SK-N-SH (cell line): Measurements from ENCODE around the gene SMARCA4. TPM values are rescaled to one million over a fixed set of nuclear protein-coding genes. Genes with fewer than 3 reads are reported as not detected.
A peak's percentile ranks its signal among the peaks of the same experiment; 100 is the strongest.

Source experiments
- CTCF ChIA-PET: fragments of 300-600, 350-600 bp; formaldehyde crosslinking; extraction: SDS; loops from one replicate; lab custom pipeline; 2021; lab: Yijun Ruan, JAX
- POLR2A ChIA-PET: fragments of 350-600 bp; sonication (Branson Sonifier 250); formaldehyde crosslinking; extraction: SDS; loops from one replicate; lab custom pipeline; 2020; ENCODE audit warnings: antibody characterized with exemption, inconsistent platforms; lab: Yijun Ruan, JAX
- DNase-seq: peaks from one replicate; pipeline ENCODE4 v3.0.0; 2012
- H2AFZ ChIP-seq: fragments of 200-600 bp; sonication (generic); 2 replicates; pipeline ENCODE4 v1.8.1; 2016; ENCODE audit warnings: antibody characterized with exemption, mild to moderate bottlenecking, low read depth
- H3F3A ChIP-seq: fragments of 200-600 bp; sonication (generic); replicated peaks from 2 replicates; pipeline ENCODE3; 2016; ENCODE audit warnings: antibody characterized with exemption, mild to moderate bottlenecking; ENCODE audit not compliant: insufficient read depth
- H3K27ac ChIP-seq, 2 experiments: fragments of 200-500 bp in 1 of 2; fragments of 200-600 bp in 1 of 2; sonication (Bioruptor generic) in 1 of 2; sonication (generic), shearing (Covaris generic) in 1 of 2; 2 replicates each; pipeline versions ENCODE4 v1.5.1 to v1.6.1; 2014 to 2016; ENCODE audit warnings: low read depth in 2 of 2, inconsistent platforms in 1 of 2, low read length in 1 of 2, mild to moderate bottlenecking in 1 of 2, mixed read lengths in 1 of 2
- H3K27me3 ChIP-seq: fragments of 200-600 bp; sonication (generic), shearing (Covaris generic); 2 replicates; pipeline ENCODE4 v1.6.1; 2016; ENCODE audit warnings: mixed run types; ENCODE audit not compliant: insufficient read depth
- H3K36me3 ChIP-seq, 2 experiments: fragments of 200-500 bp in 1 of 2; fragments of 200-600 bp in 1 of 2; sonication (Bioruptor generic) in 1 of 2; sonication (generic) in 1 of 2; replicated peaks in 1 of 2; 2 replicates each; pipeline versions ENCODE3 to v1.5.1; 2014 to 2016; ENCODE audit warnings: low read length in 1 of 2, mild to moderate bottlenecking in 1 of 2; ENCODE audit not compliant: insufficient read depth in 2 of 2, control insufficient read depth in 1 of 2
- H3K4me1 ChIP-seq, 2 experiments: fragments of 200-500 bp in 1 of 2; fragments of 200-600 bp in 1 of 2; sonication (Bioruptor generic) in 1 of 2; sonication (generic), shearing (Covaris generic) in 1 of 2; 2 replicates each; pipeline versions ENCODE4 v1.5.1 to v1.6.1; 2014 to 2016; ENCODE audit warnings: low read depth in 1 of 2, low read length in 1 of 2, mixed run types in 1 of 2; ENCODE audit not compliant: insufficient read depth in 2 of 2, control insufficient read depth in 1 of 2
- H3K4me2 ChIP-seq: fragments of 200-600 bp; sonication (generic), shearing (Covaris generic); 2 replicates; pipeline ENCODE4 v1.6.1; 2017; ENCODE audit warnings: mixed run types
- H3K4me3 ChIP-seq, 2 experiments: fragments of 200-500 bp in 1 of 2; fragments of 200-600 bp in 1 of 2; sonication (Bioruptor generic) in 1 of 2; sonication (generic), shearing (Covaris generic) in 1 of 2; 2 replicates each; pipeline versions ENCODE4 v1.5.1 to v1.8.1; 2014 to 2016; ENCODE audit warnings: low read depth in 2 of 2, inconsistent platforms in 1 of 2, low read length in 1 of 2, mild to moderate bottlenecking in 1 of 2, mixed read lengths in 1 of 2, moderate library complexity in 1 of 2
- H3K79me2 ChIP-seq: fragments of 200-600 bp; sonication (generic); 2 replicates; pipeline ENCODE4 v1.8.1; 2017; ENCODE audit warnings: mild to moderate bottlenecking; ENCODE audit not compliant: insufficient read depth
- H3K9ac ChIP-seq: fragments of 200-600 bp; sonication (generic); 2 replicates; pipeline ENCODE4 v1.6.1; 2017; ENCODE audit warnings: mixed run types
- H3K9me2 ChIP-seq: fragments of 200-600 bp; sonication (generic); 2 replicates; pipeline ENCODE4 v1.6.1; 2017; ENCODE audit warnings: mixed run types
- H3K9me3 ChIP-seq: fragments of 200-600 bp; sonication (generic); 2 replicates; pipeline ENCODE4 v1.6.1; 2017; ENCODE audit warnings: mixed run types, mild to moderate bottlenecking, moderate library complexity
- H4K20me1 ChIP-seq: fragments of 200-600 bp; sonication (generic); 2 replicates; pipeline ENCODE4 v1.6.1; 2017; ENCODE audit warnings: mild to moderate bottlenecking, mixed run types; ENCODE audit not compliant: insufficient read depth
- EP300 ChIP-seq, 2 experiments: IDR thresholded peaks; 2 replicates each; pipeline versions ENCODE4 v1.4.0 to v1.6.1; 2012; ENCODE audit warnings: borderline replicate concordance in 1 of 2, low read depth in 1 of 2, low read length in 1 of 2
- FOSL2 ChIP-seq: IDR thresholded peaks from 2 replicates; pipeline ENCODE4 v1.4.0; 2012; ENCODE audit warnings: low read depth, mild to moderate bottlenecking, moderate library complexity, borderline replicate concordance
- FOXJ3 ChIP-seq: sonication (generic); formaldehyde crosslinking; IDR thresholded peaks from 2 replicates; pipeline ENCODE4 v1.5.1; 2020; ENCODE audit warnings: mild to moderate bottlenecking, missing genetic modification reagents
- IRF3 ChIP-seq: fragments of 150-350 bp; IDR thresholded peaks from 2 replicates; pipeline ENCODE4 v1.6.1; 2016; ENCODE audit warnings: mild to moderate bottlenecking, low read depth, low read length
- MEF2A ChIP-seq: IDR thresholded peaks from 2 replicates; pipeline ENCODE4 v1.4.0; 2012; ENCODE audit warnings: low read depth, borderline replicate concordance
- NFIC ChIP-seq: IDR thresholded peaks from 2 replicates; pipeline ENCODE4 v1.4.0; 2012; ENCODE audit warnings: borderline replicate concordance
- REST ChIP-seq: IDR thresholded peaks from 2 replicates; pipeline ENCODE4 v1.6.1; 2012; ENCODE audit warnings: mild to moderate bottlenecking, low read depth, low read length, moderate library complexity
- SIN3A ChIP-seq: IDR thresholded peaks from 2 replicates; pipeline ENCODE4 v1.6.1; 2012; ENCODE audit warnings: low read depth, mild to moderate bottlenecking, low read length, moderate library complexity, borderline replicate concordance
- USF1 ChIP-seq: IDR thresholded peaks from 2 replicates; pipeline ENCODE4 v1.4.0; 2012; ENCODE audit warnings: low read depth, borderline replicate concordance
- WGBS: methylation state at CpG from one replicate; pipeline ENCODE4 v1.1.6; 2017; ENCODE audit warnings: low lambda C conversion rate; 5-methylcytosine and 5-hydroxymethylcytosine counted together
- polyA plus RNA-seq, 3 experiments: library from polyadenylated mRNA; depleted of rRNA; stranded (reverse); fragments of >200 nt; gene quantifications; 2 replicates each; pipeline ENCODE4 v1.2.3, GENCODE V29; 2012
- TF ChIP-seq, protein P1 (sequence below): IDR thresholded peaks from 2 replicates; pipeline ENCODE4 v1.4.0; 2012; ENCODE audit warnings: low read depth, borderline replicate concordance
- TF ChIP-seq, protein P2 (sequence below): IDR thresholded peaks from 2 replicates; pipeline ENCODE4 v1.4.0; 2012; ENCODE audit warnings: low read depth

SMARCA4 gene
- polyA plus RNA-seq, 1 of the 3 experiments (the other 2 are of a cell fraction) = 90.7 TPM

GRCh38 chr19:10927730-10928562 is 32.9 kb upstream of the SMARCA4 start:
- Histone ChIP-seq H3K4me3 (peak overlapping the region; percentile 74 to 89), H2AFZ (peak overlapping the region; percentile 71; the same call in 1 of the 2 replicates)
- CTCF ChIA-PET = interaction anchor here (0.9 to 1.6 kb wide), 5 partner anchors 8 to 57 kb away, joined by 3 to 7 read pairs (median 4); no protein-coding TSS in a partner anchor
- TF ChIP-seq NFIC (no peak), IRF3 (no peak), USF1 (peak; percentile 34; the same call in 1 of the 2 replicates)
- TF ChIP-seq, all 33 proteins: peak for 1
- H3K27me3 ChIP-seq = no peaks in the 10 kb centered on the region
- POLR2A ChIA-PET = interaction anchor here (0.9 kb wide), 1 partner anchor 10 kb away, joined by 4 read pairs; no protein-coding TSS in a partner anchor
- H3K4me2 ChIP-seq = peak overlapping the region; percentile 97
- peak overlapping the region; percentile 75 for H3K9ac ChIP-seq
- WGBS = 1% methylated on average over 14 of the region's 47 CpGs
- H3K9me3 ChIP-seq = no peaks in the 10 kb centered on the region
- H3K27ac ChIP-seq = peak overlapping the region in 1 of 2 experiments; percentile 11; a peak in 2 of 4 replicates
- H3F3A ChIP-seq = peaks cover 2% of the 10 kb centered on the region
- H3K4me1 ChIP-seq = peaks cover 4 to 15% of the 10 kb centered on the region in 2 experiments; a peak in 1 of 4 replicates
- peaks cover 5% of the 10 kb centered on the region; the same call in 1 of the 2 replicates for H4K20me1 ChIP-seq
- peaks cover 16 to 17% of the 10 kb centered on the region in 2 experiments for H3K36me3 ChIP-seq
- DNase-seq = no peak
- peaks cover 63% of the 10 kb centered on the region for H3K79me2 ChIP-seq
- no peaks in the 10 kb centered on the region for H3K9me2 ChIP-seq

- Histone ChIP-seq H3K36me3 (peaks cover 10 to 19% of the 10 kb centered on the region in 2 experiments), H3K4me3 (peak within 1 kb of the TSS; percentile 74 to 89), H3K4me2 (peak within 1 kb of the TSS; percentile 97), H3K9me2 (no peaks in the 10 kb centered on the region), H3F3A (peaks cover 5% of the 10 kb centered on the region), H4K20me1 (peaks cover 5% of the 10 kb centered on the region; the same call in 1 of the 2 replicates), H3K27me3 (no peaks in the 10 kb centered on the region), H3K9ac (peak within 1 kb of the TSS; percentile 75), H3K9me3 (no peaks in the 10 kb centered on the region), H3K4me1 (peaks cover 4 to 15% of the 10 kb centered on the region in 2 experiments; a peak in 1 of 4 replicates), H2AFZ (peak within 1 kb of the TSS; percentile 71; the same call in 1 of the 2 replicates), H3K27ac (peak within 1 kb of the TSS; percentile 36 to 45; a peak in 2 of 4 replicates), H3K79me2 (peaks cover 66% of the 10 kb centered on the region)
- ChIA-PET POLR2A (no interaction called here), CTCF (interaction anchor here (1.1 to 3.3 kb wide), 3 partner anchors 10 to 57 kb away, joined by 3 to 16 read pairs (median 14); partner anchors contain the start of gene CARM1)
- 0% methylated on average over 25 of the region's 96 CpGs for WGBS
- DNase-seq = peak; percentile 98
- peak; percentile 37; the same call in 1 of the 2 replicates for TF ChIP-seq FOSL2
- TF ChIP-seq, protein P1, sequence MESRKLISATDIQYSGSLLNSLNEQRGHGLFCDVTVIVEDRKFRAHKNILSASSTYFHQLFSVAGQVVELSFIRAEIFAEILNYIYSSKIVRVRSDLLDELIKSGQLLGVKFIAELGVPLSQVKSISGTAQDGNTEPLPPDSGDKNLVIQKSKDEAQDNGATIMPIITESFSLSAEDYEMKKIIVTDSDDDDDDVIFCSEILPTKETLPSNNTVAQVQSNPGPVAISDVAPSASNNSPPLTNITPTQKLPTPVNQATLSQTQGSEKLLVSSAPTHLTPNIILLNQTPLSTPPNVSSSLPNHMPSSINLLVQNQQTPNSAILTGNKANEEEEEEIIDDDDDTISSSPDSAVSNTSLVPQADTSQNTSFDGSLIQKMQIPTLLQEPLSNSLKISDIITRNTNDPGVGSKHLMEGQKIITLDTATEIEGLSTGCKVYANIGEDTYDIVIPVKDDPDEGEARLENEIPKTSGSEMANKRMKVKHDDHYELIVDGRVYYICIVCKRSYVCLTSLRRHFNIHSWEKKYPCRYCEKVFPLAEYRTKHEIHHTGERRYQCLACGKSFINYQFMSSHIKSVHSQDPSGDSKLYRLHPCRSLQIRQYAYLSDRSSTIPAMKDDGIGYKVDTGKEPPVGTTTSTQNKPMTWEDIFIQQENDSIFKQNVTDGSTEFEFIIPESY = no peak
- TF ChIP-seq, protein P2, sequence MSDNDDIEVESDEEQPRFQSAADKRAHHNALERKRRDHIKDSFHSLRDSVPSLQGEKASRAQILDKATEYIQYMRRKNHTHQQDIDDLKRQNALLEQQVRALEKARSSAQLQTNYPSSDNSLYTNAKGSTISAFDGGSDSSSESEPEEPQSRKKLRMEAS = peak; percentile 79
- peak in 1 of 2 experiments; percentile 9; a peak in 1 of 4 replicates for TF ChIP-seq EP300 (IDR thresholded peaks at IDR 0.05; ENCODE audit: borderline replicate concordance in 1 of 2, low read depth in 1 of 2, low read length in 1 of 2)
- peak; percentile 72 for TF ChIP-seq REST
- TF ChIP-seq FOXJ3 (CRISPR knock-in tag) = no peak
- TF ChIP-seq USF1 = peak; percentile 53; the same call in 1 of the 2 replicates
- peak; percentile 97 for TF ChIP-seq SIN3A
- no peak for TF ChIP-seq MEF2A
Measured at GRCh38 chr19:10928563-10929401, 32.0 kb upstream of the SMARCA4 start, which contains the start of the genes TIMM29 and YIPF2. Gene TIMM29 (plus strand): TSS chr19:10928811. CDS start chr19:10928823, 12 bp downstream. Gene YIPF2 (minus strand): TSS chr19:10928639. CDS start chr19:10928410, 229 bp downstream.
